Stimulated activated naive CD4-positive, alpha-beta T cell (primary cell): ENCODE data around the gene SMYD2.

Source experiments
- DNase-seq, 6 experiments: peaks; one replicate each; lab custom pipeline; 2025; lab: John Stamatoyannopoulos, UW

SMYD2 gene

DNA sequence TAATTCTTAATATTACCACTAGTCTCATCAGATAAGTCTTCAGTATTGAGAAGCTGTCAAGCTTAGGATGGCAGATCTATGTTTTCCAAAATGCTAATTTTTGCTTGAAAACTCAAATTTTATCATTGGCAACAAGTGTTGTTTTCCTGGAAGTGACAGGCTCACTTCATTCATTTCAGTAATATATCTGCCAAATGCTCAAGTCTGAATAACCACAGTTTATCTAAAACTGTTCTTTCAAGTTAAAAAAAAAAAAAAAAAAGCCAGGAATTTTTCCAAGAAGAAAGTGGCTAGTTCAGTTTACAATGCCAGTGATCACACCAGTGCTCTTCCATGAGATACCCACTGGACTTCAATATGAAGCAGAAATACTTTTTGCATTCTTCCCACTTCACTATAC lies 20.6 kb downstream of the SMYD2 start:
- no peak for DNase-seq

- no peak for DNase-seq
Observed at GRCh38 chr1:214303141-214303930, 22.4 kb downstream of the SMYD2 start.

GRCh38 chr1:214305164-214305751 lies 24.3 kb downstream of the SMYD2 start:
- DNase-seq = no peak

GRCh38 chr1:214306269-214306668 lies 25.3 kb downstream of the SMYD2 start:
- DNase-seq = no peak

DNA sequence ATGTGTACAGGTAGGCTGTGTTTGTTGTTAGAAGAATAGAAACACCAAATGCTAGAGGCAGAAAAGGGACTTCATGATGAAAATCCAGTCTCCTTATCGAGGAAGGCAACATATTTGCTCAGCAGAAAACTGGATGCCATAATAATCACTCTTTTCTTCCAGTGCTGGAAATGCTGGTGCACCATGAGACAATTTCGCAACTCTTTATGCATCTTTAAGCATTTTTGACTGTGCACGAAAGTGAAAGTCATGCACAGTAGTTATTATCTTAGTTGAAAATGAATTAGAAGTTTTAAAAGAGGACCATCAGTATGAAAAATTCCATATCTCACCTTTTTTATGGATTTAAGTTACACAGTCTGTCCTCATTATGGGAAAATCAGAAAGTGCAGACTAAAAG lies 29.1 kb downstream of the SMYD2 start:
- no peak for DNase-seq

DNA sequence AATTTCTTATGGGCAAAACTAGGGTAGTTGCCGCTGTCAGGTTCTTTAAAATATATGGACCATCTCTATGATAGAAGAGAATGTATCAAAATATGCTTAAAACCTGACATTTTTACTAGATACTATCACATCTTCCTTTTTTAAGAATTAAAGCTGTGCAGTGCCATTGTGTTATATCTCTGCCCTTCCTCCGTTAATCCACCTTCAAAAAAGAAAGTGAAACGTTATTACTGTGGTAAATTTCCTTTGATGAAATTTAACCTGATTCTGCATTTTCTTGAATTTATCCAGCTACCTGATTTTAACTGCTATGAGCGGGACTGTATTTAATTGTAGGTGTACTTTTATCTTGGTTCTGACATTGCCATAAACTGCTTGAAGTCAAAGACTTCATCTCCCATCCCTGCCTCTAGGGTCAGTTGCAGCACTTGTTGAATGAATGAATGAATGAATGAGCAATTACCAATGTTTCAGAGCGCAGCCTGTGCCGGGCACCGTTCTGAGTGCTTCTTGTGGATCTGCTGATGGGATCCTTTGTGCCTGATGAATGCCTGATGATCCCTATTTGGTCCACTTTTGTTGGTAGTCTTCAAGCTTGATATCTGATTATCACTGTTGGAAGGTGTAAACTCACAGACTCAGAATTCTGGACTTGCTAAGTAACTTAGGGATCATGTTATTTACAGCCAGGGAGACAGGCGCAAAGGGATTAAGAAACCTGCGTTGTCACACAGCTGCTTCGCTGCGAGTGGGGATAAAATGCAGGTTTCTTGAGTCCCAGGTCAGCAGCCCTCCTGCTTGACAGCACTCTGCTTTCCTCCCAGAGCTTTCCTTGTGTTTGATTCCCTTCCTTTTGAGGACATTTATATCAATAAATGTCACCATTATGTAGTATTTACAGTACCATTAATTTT lies 30.1 kb downstream of the SMYD2 start:
- peak in 2 of 6 experiments; percentile 5 to 23 for DNase-seq

GRCh38 chr1:214312530-214313051 lies 31.6 kb downstream of the SMYD2 start:
- no peak for DNase-seq

DNA sequence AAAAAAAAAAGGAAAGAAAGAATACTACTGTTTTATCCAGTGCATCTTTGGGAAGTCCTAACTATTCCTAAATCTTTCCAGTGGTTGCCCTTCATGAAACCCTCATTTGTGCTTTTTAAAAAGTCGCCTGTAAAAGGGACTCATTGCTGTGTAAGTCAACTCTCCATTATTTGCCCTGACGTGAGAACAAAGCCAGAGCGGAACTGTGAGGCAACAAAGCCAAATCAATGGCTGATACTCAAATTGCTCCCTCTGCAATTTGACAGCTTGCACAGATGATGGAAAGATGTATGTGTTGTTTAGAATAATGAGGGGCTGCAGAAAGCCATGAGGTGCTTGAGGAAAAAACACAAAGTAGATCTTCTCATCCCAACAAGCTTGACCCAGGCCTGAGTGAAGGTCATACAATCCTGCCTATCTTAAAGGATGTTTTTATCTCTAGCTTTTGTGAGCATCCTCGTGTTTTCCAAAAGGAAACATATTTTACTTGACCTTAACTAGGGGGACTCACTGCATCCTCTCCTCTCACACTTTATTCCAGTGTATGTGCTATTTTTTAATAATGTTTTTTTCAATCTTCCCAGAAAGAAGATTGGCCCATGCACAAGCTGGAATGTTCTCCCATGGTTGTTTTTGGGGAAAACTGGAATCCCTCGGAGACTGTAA lies 33.4 kb downstream of the SMYD2 start:
- DNase-seq = no peak

GRCh38 chr1:214316593-214316992 lies 35.6 kb downstream of the SMYD2 start:
- DNase-seq = no peak

GRCh38 chr1:214317300-214317699 lies 36.3 kb downstream of the SMYD2 start:
- no peak for DNase-seq

DNA sequence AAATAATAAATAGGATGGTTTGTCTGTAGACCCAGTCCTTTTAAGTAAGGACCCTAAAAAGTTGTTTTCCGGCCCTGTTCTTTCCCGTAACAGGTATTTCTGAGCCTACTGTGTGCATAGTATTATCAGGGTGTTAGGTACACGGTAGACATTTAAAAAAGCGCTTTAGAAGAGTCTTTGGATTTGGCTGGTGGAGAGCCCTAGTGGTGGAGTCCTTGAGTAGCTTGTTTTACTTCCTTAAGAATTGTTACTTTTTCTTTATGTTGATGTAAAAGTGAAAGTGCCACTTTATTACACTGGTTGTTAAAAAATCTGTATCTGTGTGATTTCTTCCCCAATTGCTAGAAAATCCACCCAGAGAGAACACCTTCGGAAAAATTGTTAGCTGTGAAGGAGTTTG lies 36.8 kb downstream of the SMYD2 start:
- DNase-seq = no peak

- no peak for DNase-seq
Observed at GRCh38 chr1:214318356-214318755, 37.4 kb downstream of the SMYD2 start.

DNA sequence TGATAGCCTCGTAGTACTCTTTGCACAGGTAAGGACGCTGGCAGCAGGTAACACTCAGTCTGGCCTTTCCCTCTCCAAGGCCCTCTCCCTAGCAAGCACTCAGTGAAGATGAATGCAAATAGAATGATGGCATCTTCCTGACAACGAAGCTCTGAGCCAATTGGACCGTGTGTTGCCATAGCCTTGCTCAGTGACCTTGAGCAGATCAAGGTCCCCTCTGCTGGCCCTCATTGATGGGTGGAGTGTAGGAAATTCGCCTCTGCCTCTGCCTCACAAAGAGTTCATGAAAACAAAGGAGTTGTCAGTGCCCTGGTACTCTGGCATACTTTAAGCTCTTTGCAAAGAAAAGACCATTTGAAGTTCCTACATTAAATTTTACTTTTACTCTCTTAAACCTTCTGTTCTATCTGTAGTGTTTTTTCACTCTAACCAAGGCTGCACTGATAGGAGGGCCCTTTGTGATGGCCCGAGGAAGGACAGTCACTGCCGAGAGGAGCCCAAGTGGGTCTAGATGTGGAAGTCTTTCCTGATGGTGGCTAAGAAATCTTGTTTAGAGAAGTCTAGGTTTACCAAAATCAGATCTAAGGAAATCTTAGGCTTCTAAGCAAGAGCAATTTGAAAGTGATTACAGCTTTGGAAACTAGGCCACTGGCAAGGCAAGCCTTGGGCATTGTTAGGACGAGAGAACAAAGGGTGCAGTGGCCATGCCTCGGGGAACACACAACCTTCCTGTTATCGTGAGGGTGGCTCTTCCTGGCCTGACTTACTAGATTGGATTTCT lies 38.2 kb downstream of the SMYD2 start:
- DNase-seq = no peak

GRCh38 chr1:214319938-214320337 lies 39.0 kb downstream of the SMYD2 start:
- DNase-seq = no peak

DNA sequence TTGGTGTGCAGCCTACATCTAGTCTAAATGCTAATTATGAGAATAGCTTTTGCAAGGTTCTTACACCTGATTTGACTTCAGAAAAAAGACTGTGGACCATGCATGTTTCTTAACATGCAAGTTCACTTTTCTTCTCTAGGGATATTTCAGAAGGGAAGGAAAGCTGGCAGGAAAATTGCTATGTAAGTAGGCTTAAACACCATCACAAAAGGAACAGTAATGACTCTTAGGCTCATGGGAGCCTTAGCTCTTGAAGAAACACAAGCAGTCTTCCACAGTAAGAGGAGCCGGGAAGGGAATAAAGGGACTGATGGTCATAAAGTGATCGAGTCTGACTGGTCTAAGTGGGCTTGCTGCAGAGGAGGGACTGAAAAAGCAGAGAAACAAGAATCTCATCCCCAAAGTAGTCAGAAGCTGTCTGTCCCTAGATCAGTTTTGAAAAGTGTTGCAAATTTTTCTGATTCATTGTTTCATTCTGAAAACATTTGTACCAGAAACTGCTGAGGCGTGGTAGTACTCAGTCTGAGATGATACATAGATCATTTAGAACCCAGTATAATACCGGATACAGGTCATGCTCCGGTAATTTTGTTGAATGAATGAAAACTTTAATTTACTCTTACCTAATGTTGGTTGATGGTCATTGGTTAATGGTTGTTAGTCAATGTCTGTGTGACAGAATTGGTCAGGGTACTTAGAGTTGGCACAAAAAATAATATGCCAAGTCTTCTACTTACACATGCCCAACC lies 40.9 kb downstream of the SMYD2 start:
- no peak for DNase-seq

- no peak for DNase-seq
Observed at GRCh38 chr1:214324896-214325800, 44.2 kb downstream of the SMYD2 start.

DNA sequence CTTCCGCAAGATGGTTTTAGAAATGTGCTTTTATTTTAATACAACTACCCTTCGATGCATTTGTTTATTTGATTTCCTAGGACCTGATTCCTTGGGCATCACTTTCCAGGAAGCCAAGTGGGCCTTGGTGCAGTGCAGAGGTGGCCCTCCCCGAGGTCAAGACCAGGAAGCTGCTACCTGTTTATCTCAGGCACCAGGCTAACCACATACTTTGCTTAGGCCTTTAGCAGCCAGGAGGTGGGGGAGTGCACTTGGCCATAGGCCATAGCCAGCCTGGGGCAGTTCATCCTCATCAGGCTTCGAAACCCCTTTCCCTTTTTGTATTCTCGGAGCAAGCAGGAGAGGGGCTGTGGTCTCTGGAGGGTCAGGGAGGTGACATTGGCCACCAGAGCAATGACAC lies 45.4 kb downstream of the SMYD2 start:
- no peak for DNase-seq

GRCh38 chr1:214327514-214327913 lies 46.6 kb downstream of the SMYD2 start:
- DNase-seq = no peak

GRCh38 chr1:214328770-214329469 lies 48.0 kb downstream of the SMYD2 start:
- peak; percentile 42 to 83 (median 62) for DNase-seq
